Stimulated activated CD8-positive, alpha-beta memory T cell treated with anti-CD3 and anti-CD28 coated beads, Interleukin-12 subunit alpha, Interleukin-12 subunit beta, amount 100 ng/mL, for 24 hours (primary cell): ENCODE measurements around the gene SH3PXD2B.

Source experiments
- DNase-seq: peaks from one replicate; pipeline ENCODE4 v3.0.0-alpha.2; 2020; ENCODE audit errors: extremely low read depth

SH3PXD2B gene

DNA sequence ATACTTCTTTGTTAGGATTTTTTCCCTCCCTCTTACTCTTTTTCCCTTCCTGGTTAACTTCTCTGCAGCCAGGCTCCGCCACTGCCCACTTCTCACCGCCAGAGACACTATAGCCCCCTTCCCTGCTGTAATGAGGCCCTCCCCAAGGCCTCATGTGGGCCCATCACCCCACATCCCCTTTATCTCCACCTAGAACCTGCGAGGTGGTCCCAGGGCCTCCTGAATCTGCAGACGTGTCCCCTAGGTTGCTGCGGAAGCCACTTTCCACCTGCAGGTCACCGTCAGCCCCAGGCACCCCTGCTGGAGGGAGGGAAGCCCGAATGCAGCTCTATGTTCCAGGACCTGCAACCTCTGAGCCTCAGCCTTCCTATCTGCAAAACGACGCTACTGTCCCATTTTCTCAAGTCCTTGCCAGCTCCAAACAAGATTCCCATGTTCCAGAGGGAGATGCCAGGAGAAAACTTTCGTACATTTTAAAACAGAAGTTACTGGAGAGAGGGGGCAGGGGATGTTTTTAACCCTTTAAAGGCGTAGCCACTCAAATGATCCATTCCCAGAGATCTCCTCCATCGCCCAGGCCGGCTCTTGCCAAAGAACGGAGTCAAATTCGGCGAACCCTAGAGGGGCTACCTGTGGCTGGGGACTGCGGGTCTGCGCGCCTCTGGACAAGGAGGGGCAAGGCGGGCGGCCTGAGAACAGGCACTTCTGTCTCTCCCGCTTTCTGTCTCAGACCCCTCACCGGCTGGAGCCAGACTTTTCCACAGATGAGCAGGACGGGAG, 929 bp downstream of the SH3PXD2B start:
- no peak for DNase-seq

DNA sequence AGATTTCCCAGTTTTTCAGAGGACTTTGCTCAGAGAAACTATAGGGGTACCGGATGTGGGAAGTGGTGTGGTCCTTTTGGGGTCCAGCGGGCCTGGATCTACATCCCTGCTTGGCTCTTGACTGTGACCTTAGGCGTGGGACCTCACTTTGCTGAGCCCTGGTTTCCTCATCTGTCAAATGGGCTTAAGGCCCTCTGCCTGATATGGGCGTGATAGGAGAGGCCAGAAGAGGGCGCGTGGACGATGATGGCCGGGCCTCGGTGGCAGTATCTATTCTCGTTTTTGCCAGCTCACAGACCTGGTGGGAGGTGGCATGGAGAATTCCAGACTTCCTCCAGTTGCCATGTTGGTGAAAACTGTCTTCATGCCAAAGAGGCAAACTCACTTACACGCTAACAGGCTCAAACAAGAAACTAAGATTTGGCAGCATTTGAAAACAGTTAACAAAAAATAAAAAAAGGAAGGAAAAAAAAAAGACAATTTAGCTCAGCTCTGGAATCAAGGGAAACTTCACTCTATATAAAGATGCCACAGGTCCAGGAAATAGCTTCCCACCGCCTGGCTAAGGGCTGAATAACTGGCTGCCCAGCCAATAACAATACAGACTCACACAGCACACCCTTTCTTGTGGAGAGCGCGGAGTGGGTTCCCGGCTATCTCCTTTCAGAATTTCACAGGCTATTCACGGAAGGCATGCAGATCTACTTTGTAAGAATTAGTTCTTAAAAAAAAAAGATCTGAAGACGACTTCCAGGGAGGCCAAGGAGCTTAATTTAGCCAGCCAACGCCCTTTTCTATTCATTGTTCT, 1.7 kb downstream of the SH3PXD2B start:
- DNase-seq: no peak

- DNase-seq: no peak
Observed at GRCh38 chr5:172451771-172452197, 2.5 kb downstream of the SH3PXD2B start.

DNA sequence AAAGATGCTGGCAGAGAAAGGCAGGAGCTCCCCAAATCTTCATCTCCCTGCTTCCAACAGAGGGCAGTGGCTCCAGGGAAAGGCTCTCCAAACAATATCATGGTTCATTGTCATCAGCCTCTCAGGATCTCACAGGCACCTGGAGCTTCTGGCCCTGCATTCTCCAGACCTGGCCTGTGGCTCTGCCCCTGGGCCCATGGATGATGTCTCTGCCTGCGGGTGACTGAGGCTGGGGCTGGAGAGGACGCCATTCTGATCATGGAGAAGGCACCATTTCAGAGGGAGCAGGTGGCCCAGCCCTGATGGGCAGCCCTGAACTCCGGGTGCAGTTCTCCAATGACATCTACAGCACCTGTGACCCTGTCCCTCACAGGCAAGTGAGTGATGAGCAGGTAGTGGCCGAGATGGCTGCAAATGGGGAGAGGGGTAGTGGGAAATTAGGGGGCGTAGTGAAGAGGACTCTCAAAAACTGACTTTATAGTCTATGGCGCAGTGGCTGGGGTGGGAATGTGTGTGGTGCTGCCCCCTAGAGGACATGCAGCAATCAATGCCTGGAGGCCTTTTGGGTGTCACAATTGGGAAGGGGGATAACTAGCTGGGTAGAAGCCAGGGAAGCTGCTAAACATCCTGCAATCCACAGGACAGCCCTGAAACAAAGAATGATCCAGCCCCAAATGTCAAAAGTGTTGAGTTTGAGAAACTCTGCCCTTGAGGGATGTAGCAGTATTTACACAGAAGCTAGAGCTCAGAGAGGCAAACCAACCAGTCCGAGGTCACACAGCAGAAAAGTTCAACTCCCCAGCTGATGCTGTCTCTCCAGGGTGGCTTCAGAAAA, 3.2 kb downstream of the SH3PXD2B start:
- DNase-seq: no peak

DNA sequence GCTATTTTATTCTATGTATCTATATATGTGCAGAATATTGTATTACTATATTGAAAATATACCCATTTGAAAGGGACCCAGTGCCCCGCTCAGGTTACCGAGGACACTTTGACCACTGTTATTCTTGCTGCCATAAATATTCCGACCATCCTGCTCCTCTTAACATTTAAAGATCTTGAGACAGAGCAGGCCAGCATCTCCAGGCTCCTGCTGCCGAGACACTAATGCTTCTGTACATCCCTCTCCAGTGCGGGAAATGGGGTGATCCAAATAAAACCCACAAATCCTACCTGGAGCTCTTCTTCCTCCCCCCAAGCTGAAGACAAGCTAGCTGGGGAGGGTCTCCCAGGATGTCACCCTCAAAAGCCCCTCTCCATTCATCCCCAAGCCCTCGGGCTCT, 3.9 kb downstream of the SH3PXD2B start:
- no peak for DNase-seq

- DNase-seq: no peak
Observed at GRCh38 chr5:172448999-172449398, 5.3 kb downstream of the SH3PXD2B start.

- DNase-seq: no peak
Observed at GRCh38 chr5:172447646-172448365, 6.5 kb downstream of the SH3PXD2B start.

GRCh38 chr5:172446336-172447051, 7.8 kb downstream of the SH3PXD2B start:
- DNase-seq: no peak

DNA sequence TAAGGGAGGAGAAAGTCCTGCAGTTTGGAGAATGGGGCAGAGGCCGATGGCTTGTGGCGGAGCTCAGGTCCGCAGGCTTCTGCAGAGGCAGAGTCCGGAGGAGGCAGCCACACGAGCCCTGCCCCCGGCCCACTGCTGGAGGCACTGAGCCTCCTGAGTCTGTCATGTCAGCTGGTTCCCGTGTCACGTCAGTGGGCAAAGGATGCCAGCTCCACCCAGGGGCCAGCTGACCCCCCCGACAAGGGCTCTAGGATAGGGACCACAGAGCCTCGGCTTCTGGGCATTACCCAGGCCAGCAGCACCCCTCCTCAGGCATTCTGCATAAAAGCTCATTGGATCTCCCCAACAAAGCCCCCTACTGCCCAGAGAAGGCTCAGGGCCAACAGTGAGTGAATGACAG, 8.5 kb downstream of the SH3PXD2B start:
- no peak for DNase-seq

- no peak for DNase-seq
Observed at GRCh38 chr5:172444626-172445365, 9.5 kb downstream of the SH3PXD2B start.

- no peak for DNase-seq
Observed at GRCh38 chr5:172444110-172444510, 10.2 kb downstream of the SH3PXD2B start.

GRCh38 chr5:172443441-172444109, 10.8 kb downstream of the SH3PXD2B start:
- peak; percentile 35 for DNase-seq

- DNase-seq: no peak
Observed at GRCh38 chr5:172442592-172442991, 11.7 kb downstream of the SH3PXD2B start.

DNA sequence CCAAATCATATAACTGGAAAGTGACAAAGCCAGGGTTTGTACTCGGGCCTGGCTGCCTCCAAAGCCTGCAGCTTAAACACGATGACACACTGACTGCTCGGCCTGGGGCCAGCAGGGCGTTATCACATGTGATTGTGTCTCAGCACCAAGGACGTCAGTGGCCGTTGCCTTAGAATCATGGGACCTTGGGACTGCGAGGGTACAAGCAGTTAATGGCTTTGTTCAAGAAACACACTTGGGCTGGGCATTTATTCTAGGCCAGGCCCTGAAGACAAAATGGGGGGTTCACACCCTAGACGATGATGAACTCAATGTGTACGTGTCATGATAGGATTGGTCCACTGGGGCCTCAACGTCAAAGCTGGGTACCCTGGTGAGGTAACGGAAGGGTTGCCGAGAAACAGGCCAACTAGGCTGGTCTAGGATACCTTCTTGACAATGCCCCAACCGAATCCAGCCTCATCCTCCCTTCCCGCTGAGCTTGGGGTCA, 13.0 kb downstream of the SH3PXD2B start:
- no peak for DNase-seq

DNA sequence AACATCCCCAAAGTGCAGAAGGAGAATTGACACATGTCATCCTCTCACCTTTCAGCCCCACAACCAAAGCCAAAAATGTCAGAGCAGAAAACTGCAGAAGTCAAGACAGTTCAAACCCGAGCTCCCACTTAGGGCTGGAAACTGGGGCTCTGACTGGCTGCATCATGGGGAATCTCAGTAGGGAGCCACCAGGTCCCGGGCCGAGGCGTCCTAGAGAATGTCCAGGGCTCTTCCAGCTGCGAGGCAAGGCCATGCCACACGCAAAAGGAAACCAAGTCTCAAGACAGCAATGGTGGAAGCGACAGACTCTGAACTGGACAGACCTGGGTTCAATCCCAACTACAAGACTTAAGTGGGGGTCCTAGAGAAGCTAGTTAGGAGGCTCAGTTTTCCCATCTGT, 13.8 kb downstream of the SH3PXD2B start:
- DNase-seq: no peak

- DNase-seq: no peak
Observed at GRCh38 chr5:172439785-172440477, 14.4 kb downstream of the SH3PXD2B start.

GRCh38 chr5:172438319-172438668, 16.0 kb downstream of the SH3PXD2B start:
- DNase-seq: no peak

DNA sequence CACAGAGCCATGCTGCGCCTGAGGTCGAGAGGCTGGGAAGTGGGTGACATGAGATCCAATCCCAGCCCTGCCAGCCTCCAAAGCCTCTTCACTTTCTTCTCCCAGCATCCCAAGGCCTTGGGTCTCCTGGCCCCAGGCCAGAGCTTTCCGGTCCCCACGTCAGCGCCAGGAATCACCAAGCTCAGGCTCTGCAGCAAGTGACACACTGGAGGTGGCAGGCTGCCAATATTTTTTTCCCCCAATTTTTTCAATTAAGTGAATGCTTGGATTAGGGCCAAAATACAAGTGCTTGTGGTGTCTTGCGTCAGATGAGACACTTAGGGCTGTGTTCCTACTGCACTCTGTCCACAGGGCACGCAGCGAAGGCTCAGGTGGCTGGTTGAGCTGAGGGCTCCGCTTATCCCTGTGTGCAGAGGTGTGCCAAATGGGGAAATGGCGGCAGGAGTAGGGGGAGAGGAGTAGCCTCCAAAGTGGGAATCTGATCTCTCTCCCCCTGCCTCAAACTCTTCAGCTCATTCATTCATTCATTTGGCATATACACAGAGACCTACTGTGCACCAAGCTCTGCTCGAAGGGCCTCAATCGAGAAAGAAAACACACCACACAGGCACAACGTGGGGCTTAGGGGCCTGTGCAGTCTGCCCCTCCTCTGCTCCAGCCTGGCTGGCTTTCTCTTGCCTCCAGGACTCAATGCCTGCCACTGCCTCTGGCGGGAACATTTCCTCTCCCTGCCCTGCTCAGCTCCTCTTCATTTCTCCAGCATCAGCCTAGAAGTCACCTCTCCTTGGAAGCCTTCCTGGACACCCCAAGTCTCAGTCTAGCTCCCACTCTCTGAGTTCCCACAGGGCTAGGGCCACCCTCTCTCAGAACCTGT, 16.6 kb downstream of the SH3PXD2B start:
- no peak for DNase-seq
